Measurements from ENCODE around the gene RHOXF1.
"Not testable (repeated sequence)": the region's sequence is repeated elsewhere in the genome, so short reads cannot be mapped to it uniquely, and the experiment has no call there.

Gene RHOXF1

GRCh38 chrX:120085553-120086185 is 30.0 kb downstream of the RHOXF1 start:
- not testable (repeated sequence) for DNase-seq

GRCh38 chrX:120077590-120077989 is 38.1 kb downstream of the RHOXF1 start, which contains the start of gene RHOXF2B:
RHOXF2B (minus strand) TSS chrX:120077690; CDS start chrX:120077552, 138 bp downstream.
- not testable (repeated sequence) for DNase-seq

GRCh38 chrX:120066169-120066568 is 49.5 kb downstream of the RHOXF1 start:
- not testable (repeated sequence) for DNase-seq
